Measurements from ENCODE around the gene ZNF213.

DNA sequence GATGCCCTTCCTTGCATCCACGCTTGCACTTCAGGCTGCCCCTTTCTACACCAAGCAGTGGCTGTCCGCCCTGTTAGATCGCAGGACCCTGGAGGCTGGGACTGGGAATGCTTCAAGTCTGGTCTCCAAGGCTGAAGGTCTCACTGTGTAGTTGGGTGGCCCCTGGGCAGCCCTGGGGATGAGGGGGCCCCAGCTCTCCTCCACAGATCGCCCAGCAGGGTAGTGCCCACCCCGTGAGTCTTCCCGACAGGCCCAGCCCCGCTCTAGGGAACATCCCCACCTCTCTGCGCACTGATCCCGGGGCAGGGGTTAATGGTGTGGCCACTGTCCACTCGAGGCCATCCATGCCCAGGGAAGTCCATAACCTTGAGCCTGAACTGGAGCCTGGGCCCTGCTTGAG lies 10.3 kb downstream of the ZNF213 start:
- TF ChIP-seq, protein P1, sequence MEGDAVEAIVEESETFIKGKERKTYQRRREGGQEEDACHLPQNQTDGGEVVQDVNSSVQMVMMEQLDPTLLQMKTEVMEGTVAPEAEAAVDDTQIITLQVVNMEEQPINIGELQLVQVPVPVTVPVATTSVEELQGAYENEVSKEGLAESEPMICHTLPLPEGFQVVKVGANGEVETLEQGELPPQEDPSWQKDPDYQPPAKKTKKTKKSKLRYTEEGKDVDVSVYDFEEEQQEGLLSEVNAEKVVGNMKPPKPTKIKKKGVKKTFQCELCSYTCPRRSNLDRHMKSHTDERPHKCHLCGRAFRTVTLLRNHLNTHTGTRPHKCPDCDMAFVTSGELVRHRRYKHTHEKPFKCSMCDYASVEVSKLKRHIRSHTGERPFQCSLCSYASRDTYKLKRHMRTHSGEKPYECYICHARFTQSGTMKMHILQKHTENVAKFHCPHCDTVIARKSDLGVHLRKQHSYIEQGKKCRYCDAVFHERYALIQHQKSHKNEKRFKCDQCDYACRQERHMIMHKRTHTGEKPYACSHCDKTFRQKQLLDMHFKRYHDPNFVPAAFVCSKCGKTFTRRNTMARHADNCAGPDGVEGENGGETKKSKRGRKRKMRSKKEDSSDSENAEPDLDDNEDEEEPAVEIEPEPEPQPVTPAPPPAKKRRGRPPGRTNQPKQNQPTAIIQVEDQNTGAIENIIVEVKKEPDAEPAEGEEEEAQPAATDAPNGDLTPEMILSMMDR (IDR thresholded peaks at IDR 0.05 in 8 of 11, conservative IDR thresholded peaks at IDR 0.05 in 3 of 11) = no peak
- no peak for TF ChIP-seq POLR2AphosphoS5 (IDR thresholded peaks at IDR 0.05)
